HEK293 (cell line): ENCODE data around the gene KLHL11.
A peak's percentile ranks its signal among the peaks of the same experiment; 100 is the strongest.

ENCODE experiments used
- CTCF ChIA-PET: fragments of 350-600 bp; formaldehyde crosslinking; extraction: SDS; loops from one replicate; lab custom pipeline; 2021; ENCODE audit warnings: antibody characterized with exemption; lab: Yijun Ruan, JAX
- POLR2A ChIA-PET: fragments of 300-600 bp; formaldehyde crosslinking; extraction: SDS; loops from one replicate; lab custom pipeline; 2020; ENCODE audit warnings: antibody characterized with exemption, inconsistent platforms; lab: Yijun Ruan, JAX
- H3K27ac ChIP-seq: fragments of 200-500 bp; sonication (Bioruptor generic); 2 replicates; pipeline ENCODE4 v1.5.1; 2014; ENCODE audit warnings: low read depth, low read length, control low read depth, inconsistent platforms; ENCODE audit errors: extremely low read depth
- H3K36me3 ChIP-seq, 2 experiments: fragments of 200-500 bp in 1 of 2; sonication (Bioruptor generic) in 1 of 2; 1 replicate in 1 of 2; 2 replicates in 1 of 2; pipeline ENCODE4 v1.5.1; 2014 to 2017; ENCODE audit warnings: inconsistent platforms in 2 of 2, low read length in 2 of 2; ENCODE audit not compliant: control insufficient read depth in 2 of 2, insufficient read depth in 1 of 2
- H3K4me1 ChIP-seq: fragments of 200-500 bp; sonication (Bioruptor generic); 2 replicates; pipeline ENCODE4 v1.5.1; 2014; ENCODE audit warnings: mild to moderate bottlenecking, low read length, inconsistent platforms; ENCODE audit not compliant: control insufficient read depth, insufficient read depth
- H3K4me3 ChIP-seq: 2 replicates; pipeline ENCODE4 v1.5.1; 2011; ENCODE audit warnings: low read depth, mild to moderate bottlenecking, control low read depth, low read length, moderate library complexity
- H3K9me3 ChIP-seq: fragments of 200-500 bp; sonication (Bioruptor generic); 2 replicates; pipeline ENCODE4 v1.5.1; 2014; ENCODE audit warnings: low read depth, low read length, inconsistent platforms; ENCODE audit not compliant: control insufficient read depth, insufficient read depth
- IKZF3 ChIP-seq: fragments of 450-650 bp; IDR thresholded peaks from 2 replicates; pipeline ENCODE4 v1.5.0; 2018; ENCODE audit warnings: missing biosample characterization, mild to moderate bottlenecking, missing genetic modification characterization, moderate library complexity
- KLF16 ChIP-seq: fragments of 450-650 bp; formaldehyde crosslinking; IDR thresholded peaks from 2 replicates; pipeline ENCODE4 v1.5.1; 2017; ENCODE audit warnings: missing biosample characterization, missing genetic modification characterization
- PRDM1 ChIP-seq: fragments of 450-650 bp; formaldehyde crosslinking; IDR thresholded peaks from 2 replicates; pipeline ENCODE4; 2016; ENCODE audit warnings: missing biosample characterization, missing genetic modification characterization
- ZBTB26 ChIP-seq: fragments of 450-650 bp; formaldehyde crosslinking; optimal IDR thresholded peaks from 2 replicates; pipeline ENCODE3; 2016; ENCODE audit warnings: missing biosample characterization, mild to moderate bottlenecking, missing genetic modification characterization
- ZNF133 ChIP-seq: fragments of 450-650 bp; formaldehyde crosslinking; IDR thresholded peaks from 2 replicates; pipeline ENCODE4 v1.5.1; 2016; ENCODE audit warnings: missing biosample characterization, missing genetic modification characterization
- ZNF221 ChIP-seq: fragments of 450-650 bp; formaldehyde crosslinking; IDR thresholded peaks from 2 replicates; pipeline ENCODE4 v1.5.1; 2017; ENCODE audit warnings: missing biosample characterization, missing genetic modification characterization, borderline replicate concordance
- ZNF311 ChIP-seq: fragments of 450-650 bp; formaldehyde crosslinking; IDR thresholded peaks from 2 replicates; pipeline ENCODE4 v1.5.1; 2017; ENCODE audit warnings: missing biosample characterization, missing genetic modification characterization, borderline replicate concordance
- ZNF341 ChIP-seq: fragments of 450-650 bp; formaldehyde crosslinking; IDR thresholded peaks from 2 replicates; pipeline ENCODE4; 2016; ENCODE audit warnings: low read depth, missing biosample characterization, missing genetic modification characterization
- ZNF366 ChIP-seq: fragments of 450-650 bp; formaldehyde crosslinking; conservative IDR thresholded peaks from 2 replicates; pipeline ENCODE4 v1.5.1; 2016; ENCODE audit warnings: missing biosample characterization, missing genetic modification characterization
- ZNF529 ChIP-seq: fragments of 450-650 bp; formaldehyde crosslinking; IDR thresholded peaks from 2 replicates; pipeline ENCODE4 v1.5.1; 2017; ENCODE audit warnings: missing genetic modification characterization, missing biosample characterization; ENCODE audit not compliant: insufficient replicate concordance
- ZNF560 ChIP-seq: fragments of 450-650 bp; formaldehyde crosslinking; IDR thresholded peaks from 2 replicates; pipeline ENCODE4 v1.5.1; 2017; ENCODE audit warnings: missing biosample characterization, missing genetic modification characterization, borderline replicate concordance
- ZNF624 ChIP-seq: fragments of 450-650 bp; formaldehyde crosslinking; IDR thresholded peaks from 2 replicates; pipeline ENCODE4 v1.5.1; 2017; ENCODE audit warnings: missing biosample characterization, missing genetic modification characterization
- TF ChIP-seq, protein P1 (sequence below): fragments of 450-650 bp; formaldehyde crosslinking; IDR thresholded peaks from 2 replicates; pipeline ENCODE4 v1.5.1; 2016; ENCODE audit warnings: missing biosample characterization, missing genetic modification characterization
- TF ChIP-seq, protein P2 (sequence below): fragments of 450-650 bp; formaldehyde crosslinking; IDR thresholded peaks from 2 replicates; pipeline ENCODE4 v1.5.1; 2016; ENCODE audit warnings: missing biosample characterization, missing genetic modification characterization
- TF ChIP-seq, protein P3 (sequence below): fragments of 450-650 bp; formaldehyde crosslinking; IDR thresholded peaks from 2 replicates; pipeline ENCODE4 v1.5.1; 2016; ENCODE audit warnings: missing biosample characterization, missing genetic modification characterization

KLHL11 gene

GRCh38 chr17:41822216-41823140 is 42.7 kb downstream of the KLHL11 start:
- TF ChIP-seq, protein P1, sequence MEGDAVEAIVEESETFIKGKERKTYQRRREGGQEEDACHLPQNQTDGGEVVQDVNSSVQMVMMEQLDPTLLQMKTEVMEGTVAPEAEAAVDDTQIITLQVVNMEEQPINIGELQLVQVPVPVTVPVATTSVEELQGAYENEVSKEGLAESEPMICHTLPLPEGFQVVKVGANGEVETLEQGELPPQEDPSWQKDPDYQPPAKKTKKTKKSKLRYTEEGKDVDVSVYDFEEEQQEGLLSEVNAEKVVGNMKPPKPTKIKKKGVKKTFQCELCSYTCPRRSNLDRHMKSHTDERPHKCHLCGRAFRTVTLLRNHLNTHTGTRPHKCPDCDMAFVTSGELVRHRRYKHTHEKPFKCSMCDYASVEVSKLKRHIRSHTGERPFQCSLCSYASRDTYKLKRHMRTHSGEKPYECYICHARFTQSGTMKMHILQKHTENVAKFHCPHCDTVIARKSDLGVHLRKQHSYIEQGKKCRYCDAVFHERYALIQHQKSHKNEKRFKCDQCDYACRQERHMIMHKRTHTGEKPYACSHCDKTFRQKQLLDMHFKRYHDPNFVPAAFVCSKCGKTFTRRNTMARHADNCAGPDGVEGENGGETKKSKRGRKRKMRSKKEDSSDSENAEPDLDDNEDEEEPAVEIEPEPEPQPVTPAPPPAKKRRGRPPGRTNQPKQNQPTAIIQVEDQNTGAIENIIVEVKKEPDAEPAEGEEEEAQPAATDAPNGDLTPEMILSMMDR (tag by site-specific recombination) = no peak
- TF ChIP-seq ZNF341 (tag by site-specific recombination) = peak; percentile 18; the same call in 1 of the 2 replicates
- H3K36me3 ChIP-seq = peaks cover 17 to 87% of the 10 kb centered on the region in 2 experiments
- ChIA-PET CTCF (interaction anchor here (0.6 to 0.7 kb wide), 2 partner anchors 20 to 358 kb away, joined by 3 read pairs; partner anchors contain the start of gene KCNH4), POLR2A (interaction anchor here (0.5 to 2.9 kb wide), 8 partner anchors 8 to 134 kb away, joined by 3 to 25 read pairs (median 6); partner anchors contain the start of genes EIF1, FKBP10 and P3H4)
- H3K27ac ChIP-seq = peak overlapping the region; percentile 11; the same call in 1 of the 2 replicates
- no peak overlapping the region for H3K4me3 ChIP-seq
- no peaks in the 10 kb centered on the region for H3K9me3 ChIP-seq
- no peaks in the 10 kb centered on the region for H3K4me1 ChIP-seq

DNA sequence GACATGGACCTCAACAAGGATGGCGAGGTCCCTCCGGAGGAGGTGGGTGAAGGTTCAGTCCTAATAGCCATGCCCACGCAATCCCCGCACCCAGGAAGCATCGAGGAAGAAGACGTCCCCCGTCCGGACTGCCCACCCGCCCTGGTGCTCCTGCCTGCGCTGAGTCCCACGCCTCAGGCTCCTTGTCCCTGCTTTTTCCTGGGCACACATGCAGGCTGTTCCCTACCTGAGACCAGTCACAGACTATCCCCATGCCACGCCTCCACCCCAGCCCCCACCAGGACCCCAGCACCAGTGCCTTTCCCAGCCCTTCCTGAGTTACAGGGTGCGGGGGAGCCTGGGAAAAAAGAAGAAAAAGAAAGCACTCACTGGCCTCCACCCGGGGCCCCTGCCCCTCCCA is 43.4 kb downstream of the KLHL11 start:
- H3K4me3 ChIP-seq = no peak overlapping the region
- CTCF ChIA-PET = no interaction called here
- peak overlapping the region; percentile 11; the same call in 1 of the 2 replicates for H3K27ac ChIP-seq
- no peaks in the 10 kb centered on the region for H3K9me3 ChIP-seq
- TF ChIP-seq ZBTB26 = no peak
- TF ChIP-seq KLF16 (tag by site-specific recombination) = no peak
- no peak for TF ChIP-seq ZNF221 (tag by site-specific recombination)
- TF ChIP-seq ZNF560 (tag by site-specific recombination) = no peak
- no peak for TF ChIP-seq PRDM1 (tag by site-specific recombination)
- TF ChIP-seq IKZF3 = no peak
- TF ChIP-seq ZNF624 = no peak
- TF ChIP-seq ZNF133 (tag by site-specific recombination) = no peak
- TF ChIP-seq, protein P2, sequence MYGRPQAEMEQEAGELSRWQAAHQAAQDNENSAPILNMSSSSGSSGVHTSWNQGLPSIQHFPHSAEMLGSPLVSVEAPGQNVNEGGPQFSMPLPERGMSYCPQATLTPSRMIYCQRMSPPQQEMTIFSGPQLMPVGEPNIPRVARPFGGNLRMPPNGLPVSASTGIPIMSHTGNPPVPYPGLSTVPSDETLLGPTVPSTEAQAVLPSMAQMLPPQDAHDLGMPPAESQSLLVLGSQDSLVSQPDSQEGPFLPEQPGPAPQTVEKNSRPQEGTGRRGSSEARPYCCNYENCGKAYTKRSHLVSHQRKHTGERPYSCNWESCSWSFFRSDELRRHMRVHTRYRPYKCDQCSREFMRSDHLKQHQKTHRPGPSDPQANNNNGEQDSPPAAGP = no peak
- H3K36me3 ChIP-seq = peaks cover 12 to 89% of the 10 kb centered on the region in 2 experiments
- no peaks in the 10 kb centered on the region for H3K4me1 ChIP-seq
- POLR2A ChIA-PET = interaction anchor here (1.3 to 2.9 kb wide), 2 partner anchors 9 kb away, joined by 6 to 25 read pairs; partner anchors contain the start of genes FKBP10 and P3H4

DNA sequence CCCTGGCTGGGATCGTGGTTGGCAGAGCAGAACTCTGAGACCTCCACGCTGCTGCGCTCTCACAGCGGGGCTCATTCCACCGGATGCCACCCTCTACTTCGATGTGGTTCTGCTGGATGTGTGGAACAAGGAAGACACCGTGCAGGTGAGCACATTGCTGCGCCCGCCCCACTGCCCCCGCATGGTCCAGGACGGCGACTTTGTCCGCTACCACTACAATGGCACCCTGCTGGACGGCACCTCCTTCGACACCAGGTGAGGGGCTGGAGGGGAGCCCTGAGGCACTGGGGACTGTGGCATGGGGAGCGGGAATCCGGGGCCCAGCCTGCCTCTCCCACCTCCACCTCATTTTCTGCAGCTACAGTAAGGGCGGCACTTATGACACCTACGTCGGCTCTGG is 47.2 kb downstream of the KLHL11 start:
- H3K4me1 ChIP-seq = 0 out of 2 replicates have a peak, but pooled peaks cover 3% of the 10 kb centered on the region
- no peaks in the 10 kb centered on the region for H3K9me3 ChIP-seq
- POLR2A ChIA-PET = interaction anchor here (0.7 to 1.0 kb wide), 2 partner anchors 23 to 129 kb away, joined by 3 read pairs; no protein-coding TSS in a partner anchor
- H3K4me3 ChIP-seq = no peak overlapping the region
- no peak overlapping the region for H3K27ac ChIP-seq
- peaks cover 0 to 64% of the 10 kb centered on the region in 2 experiments; a peak in 2 of 3 replicates for H3K36me3 ChIP-seq
- no peak for TF ChIP-seq ZNF311 (tag by site-specific recombination)
- TF ChIP-seq, protein P3, sequence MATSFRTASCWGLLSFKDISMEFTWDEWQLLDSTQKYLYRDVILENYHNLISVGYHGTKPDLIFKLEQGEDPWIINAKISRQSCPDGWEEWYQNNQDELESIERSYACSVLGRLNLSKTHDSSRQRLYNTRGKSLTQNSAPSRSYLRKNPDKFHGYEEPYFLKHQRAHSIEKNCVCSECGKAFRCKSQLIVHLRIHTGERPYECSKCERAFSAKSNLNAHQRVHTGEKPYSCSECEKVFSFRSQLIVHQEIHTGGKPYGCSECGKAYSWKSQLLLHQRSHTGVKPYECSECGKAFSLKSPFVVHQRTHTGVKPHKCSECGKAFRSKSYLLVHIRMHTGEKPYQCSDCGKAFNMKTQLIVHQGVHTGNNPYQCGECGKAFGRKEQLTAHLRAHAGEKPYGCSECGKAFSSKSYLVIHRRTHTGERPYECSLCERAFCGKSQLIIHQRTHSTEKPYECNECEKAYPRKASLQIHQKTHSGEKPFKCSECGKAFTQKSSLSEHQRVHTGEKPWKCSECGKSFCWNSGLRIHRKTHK (tag by site-specific recombination) = no peak
- TF ChIP-seq ZNF529 (tag by site-specific recombination) = no peak
- TF ChIP-seq ZNF366 (tag by site-specific recombination) = no peak
- CTCF ChIA-PET = interaction anchor here (0.7 kb wide), 2 partner anchors 139 to 1040 kb away, joined by 3 to 4 read pairs; no protein-coding TSS in a partner anchor
